Natural killer cell (primary cell): ENCODE results near the gene GPR42. TPM values are rescaled to one million over a fixed set of nuclear protein-coding genes. Genes with fewer than 3 reads are reported as not detected.
A peak's percentile ranks its signal among the peaks of the same experiment; 100 is the strongest.
"Not testable (repeated sequence)": the region's sequence is repeated elsewhere in the genome, so short reads cannot be mapped to it uniquely, and the experiment has no call there.

Experiments
- ATAC-seq, 3 donors: fragments of 150-1000 bp in 2 of 3; fragments of 200-7000 bp in 1 of 3; cut with Tn5 transposase; 1 replicate in 1 of 3; 2 replicates in 2 of 3; pipeline ENCODE4 v1.10.0; 2021; ENCODE audit warnings: mild to moderate bottlenecking in 2 of 3, moderate library complexity in 2 of 3
- DNase-seq, 2 donors: peaks; one replicate each; pipeline versions ENCODE4 v3.0.0 to v3.0.0-alpha.2; 2013 to 2021; ENCODE audit warnings: mixed read lengths in 1 of 2
- H3K27ac ChIP-seq: one replicate; pipeline ENCODE4 v1.5.1; 2013; ENCODE audit warnings: mild to moderate bottlenecking, low read length
- H3K27me3 ChIP-seq: one replicate; pipeline ENCODE4 v1.6.1; 2013; ENCODE audit warnings: low read length; ENCODE audit not compliant: control insufficient read depth, insufficient read depth
- H3K36me3 ChIP-seq: one replicate; pipeline ENCODE4 v1.6.1; 2013; ENCODE audit warnings: low read length; ENCODE audit not compliant: control insufficient read depth, insufficient read depth
- H3K4me1 ChIP-seq: one replicate; pipeline ENCODE4 v1.6.1; 2013; ENCODE audit warnings: low read length; ENCODE audit not compliant: control insufficient read depth, insufficient read depth
- H3K4me3 ChIP-seq: one replicate; pipeline ENCODE4 v1.5.1; 2013; ENCODE audit warnings: low read length
- H3K9me3 ChIP-seq: one replicate; pipeline ENCODE4 v1.6.1; 2013; ENCODE audit warnings: low read length; ENCODE audit not compliant: control insufficient read depth, insufficient read depth
- H3K27ac Mint-ChIP-seq, 2 donors: one replicate each; pipeline ENCODE4 v1.8.0; 2022; ENCODE audit warnings: mild to moderate bottlenecking in 2 of 2, mixed read lengths in 2 of 2, moderate library complexity in 1 of 2
- H3K27me3 Mint-ChIP-seq, 2 donors: one replicate each; pipeline ENCODE4 v1.8.0; 2022; ENCODE audit warnings: low read depth in 2 of 2, mixed read lengths in 2 of 2
- H3K36me3 Mint-ChIP-seq: one replicate; pipeline ENCODE4 v1.8.0; 2022; ENCODE audit warnings: mixed read lengths
- H3K4me1 Mint-ChIP-seq, 2 donors: one replicate each; pipeline ENCODE4 v1.8.0; 2022; ENCODE audit warnings: mixed read lengths in 2 of 2
- H3K4me3 Mint-ChIP-seq: one replicate; pipeline ENCODE4 v1.8.0; 2022; ENCODE audit warnings: mild to moderate bottlenecking, moderate library complexity, mixed read lengths
- H3K9me3 Mint-ChIP-seq, 2 donors: one replicate each; pipeline ENCODE4 v1.8.0; 2022; ENCODE audit warnings: mixed read lengths in 2 of 2
- CTCF ChIP-seq: fragments of 200-600 bp; IDR thresholded peaks from one replicate; pipeline ENCODE4 v1.8.0; 2022; ENCODE audit warnings: antibody characterized with exemption
- WGBS: methylation state at CpG from one replicate; pipeline ENCODE4 v1.1.7; 2013; ENCODE audit warnings: missing lambda C conversion rate; ENCODE audit not compliant: insufficient coverage; 5-methylcytosine and 5-hydroxymethylcytosine counted together
- intact Hi-C: fragments of 100-400 bp; cut with micrococcal nuclease; formaldehyde crosslinking; loops from one replicate; pipeline ENCODE4 v1.14.2; 2022
- total RNA-seq, 4 donors: library from RNA; stranded (reverse); fragments of 120-200 nt in 1 of 4; gene quantifications; one replicate each; pipeline versions ENCODE4 v1.2.3 to v1.2.4, GENCODE V29; 2013 to 2022

The GPR42 gene
- total RNA-seq, 3 donors from 2014 or later (not counting 1 experiment from before 2014, with no cell fraction given), result 0.19 to 1.5 TPM; not detected in 1

GRCh38 chr19:35360081-35360480 is 10.8 kb upstream of the GPR42 start:
- Mint-ChIP-seq H3K4me1 (peaks cover 12% of the 10 kb centered on the region in 2 donors), H3K27me3 (peaks cover 14 to 17% of the 10 kb centered on the region in 2 donors)
- DNase-seq, H3K27ac Mint-ChIP-seq, H3K36me3 Mint-ChIP-seq, intact Hi-C loops, H3K9me3 Mint-ChIP-seq, H3K27ac ChIP-seq, H3K4me1 ChIP-seq, H3K36me3 ChIP-seq, H3K27me3 ChIP-seq, H3K9me3 ChIP-seq, H3K4me3 Mint-ChIP-seq, ATAC-seq, H3K4me3 ChIP-seq: not testable (repeated sequence)
- no CpG with 5 or more reads among the region's 5 CpGs for WGBS

GRCh38 chr19:35360880-35361420 is 9.9 kb upstream of the GPR42 start:
- Mint-ChIP-seq H3K27ac (no peak overlapping the region), H3K27me3 (peaks cover 16 to 18% of the 10 kb centered on the region in 2 donors), H3K36me3 (no peaks in the 10 kb centered on the region), H3K4me3 (no peak overlapping the region), H3K4me1 (peaks cover 12% of the 10 kb centered on the region in 2 donors), H3K9me3 (no peaks in the 10 kb centered on the region)
- H3K4me3 ChIP-seq, result no peak overlapping the region
- DNase-seq (no peak), ATAC-seq (no peak)
- intact Hi-C loops, result no loop called here
- no peaks in the 10 kb centered on the region for H3K9me3 ChIP-seq
- TF ChIP-seq CTCF, result no peak
- H3K4me1 ChIP-seq, result peaks cover 3% of the 10 kb centered on the region
- WGBS, result 34% methylated on average over 5 of the region's 5 CpGs
- H3K27me3 ChIP-seq, result no peaks in the 10 kb centered on the region
- H3K27ac ChIP-seq, result no peak overlapping the region
- no peaks in the 10 kb centered on the region for H3K36me3 ChIP-seq

GRCh38 chr19:35362261-35363000 is 8.4 kb upstream of the GPR42 start:
- Mint-ChIP-seq H3K27ac (no peak overlapping the region), H3K4me1 (peaks cover 7 to 12% of the 10 kb centered on the region in 2 donors), H3K4me3 (no peak overlapping the region), H3K36me3 (no peaks in the 10 kb centered on the region), H3K27me3 (peaks cover 17 to 22% of the 10 kb centered on the region in 2 donors), H3K9me3 (no peaks in the 10 kb centered on the region)
- Histone ChIP-seq H3K27ac (no peak overlapping the region), H3K27me3 (peaks cover 3% of the 10 kb centered on the region), H3K4me1 (peaks cover 3% of the 10 kb centered on the region), H3K4me3 (no peak overlapping the region), H3K9me3 (no peaks in the 10 kb centered on the region), H3K36me3 (no peaks in the 10 kb centered on the region)
- DNase-seq, result no peak
- ATAC-seq, result peak in 1 of 3 donors; percentile 57
- intact Hi-C loops, result no loop called here
- TF ChIP-seq CTCF, result no peak
- WGBS, result 71% methylated on average over 13 of the region's 14 CpGs

GRCh38 chr19:35363001-35363590 is 7.8 kb upstream of the GPR42 start:
- ATAC-seq (no peak), DNase-seq (no peak)
- intact Hi-C loops, result no loop called here
- no peak overlapping the region for H3K27ac ChIP-seq
- H3K27me3 ChIP-seq, result peaks cover 3% of the 10 kb centered on the region
- 87% methylated on average over 11 of the region's 11 CpGs for WGBS
- peaks cover 3 to 12% of the 10 kb centered on the region in 2 donors for H3K4me1 Mint-ChIP-seq
- TF ChIP-seq CTCF, result no peak
- peaks cover 15 to 17% of the 10 kb centered on the region in 2 donors for H3K27me3 Mint-ChIP-seq
- H3K4me1 ChIP-seq, result no peaks in the 10 kb centered on the region
- H3K27ac Mint-ChIP-seq, result no peak overlapping the region
- no peaks in the 10 kb centered on the region for H3K9me3 Mint-ChIP-seq
- H3K4me3 Mint-ChIP-seq, result no peak overlapping the region
- no peaks in the 10 kb centered on the region for H3K36me3 ChIP-seq
- no peaks in the 10 kb centered on the region for H3K36me3 Mint-ChIP-seq
- no peak overlapping the region for H3K4me3 ChIP-seq
- H3K9me3 ChIP-seq, result no peaks in the 10 kb centered on the region
